Cardiac septum (tissue), 1 donor: ENCODE results near the gene APOBEC3G. TPM values are rescaled to one million over a fixed set of nuclear protein-coding genes. Genes with fewer than 3 reads are reported as not detected.

Experiments
- DNase-seq: peaks from one replicate; pipeline ENCODE4 v3.0.0-alpha.2; 2020; ENCODE audit warnings: low spot score
- intact Hi-C: fragments of 100-400 bp; cut with DNase I; formaldehyde crosslinking; loops from one replicate; pipeline ENCODE4 v1.14.0; 2022
- total RNA-seq: library from RNA; stranded (reverse); fragmentation: NEBNext Ultra II Directional; extraction: Animal tissue kit (Norgen Biotek cat#: 25700); gene quantifications from one replicate; pipeline ENCODE4 v1.2.1, GENCODE V29; 2021
- donor health status: DM: no; HTN: no; CAD: no.

The APOBEC3G gene
- total RNA-seq, 1 donor from 2014 or later = 2.2 TPM

GRCh38 chr22:39088685-39089032, 11.6 kb downstream of the APOBEC3G start:
- intact Hi-C loops = no loop called here
- no peak for DNase-seq

- DNase-seq = no peak
- intact Hi-C loops = no loop called here
These were observed 12.9 kb downstream of the APOBEC3G start for GRCh38 chr22:39089928-39090327.

GRCh38 chr22:39090426-39091064, 13.5 kb downstream of the APOBEC3G start:
- DNase-seq = no peak
- intact Hi-C loops = no loop called here

GRCh38 chr22:39091126-39092081, 14.3 kb downstream of the APOBEC3G start:
- DNase-seq = no peak
- intact Hi-C loops = no loop called here

GRCh38 chr22:39092111-39092862, 15.2 kb downstream of the APOBEC3G start:
- DNase-seq = no peak
- intact Hi-C loops = no loop called here

- DNase-seq = no peak
- intact Hi-C loops = no loop called here
These were observed 17.8 kb downstream of the APOBEC3G start for GRCh38 chr22:39094717-39095389.

GRCh38 chr22:39095971-39096370, 18.9 kb downstream of the APOBEC3G start:
- no peak for DNase-seq

GRCh38 chr22:39097098-39098020, 20.3 kb downstream of the APOBEC3G start, which contains the start of gene APOBEC3H:
APOBEC3H (plus strand) TSS chr22:39097244; CDS start chr22:39100279, 3,035 bp downstream.
- intact Hi-C loops = no loop called here
- DNase-seq = no peak

More at GRCh38 chr22:39095971-39096370, 18.9 kb downstream of the APOBEC3G start:
- intact Hi-C loops = no loop called here

- no peak for DNase-seq
These were observed 21.0 kb downstream of the APOBEC3G start for GRCh38 chr22:39098026-39098425.

GRCh38 chr22:39098576-39098975, 21.5 kb downstream of the APOBEC3G start:
- intact Hi-C loops = no loop called here
- DNase-seq = no peak

More at GRCh38 chr22:39098026-39098425, 21.0 kb downstream of the APOBEC3G start:
- intact Hi-C loops = no loop called here

- DNase-seq = no peak
- intact Hi-C loops = no loop called here
These were observed 24.2 kb downstream of the APOBEC3G start for GRCh38 chr22:39101226-39101625.

- intact Hi-C loops = no loop called here
- no peak for DNase-seq
These were observed 26.4 kb downstream of the APOBEC3G start for GRCh38 chr22:39103431-39103830.

- intact Hi-C loops = no loop called here
- no peak for DNase-seq
These were observed 29.3 kb downstream of the APOBEC3G start for GRCh38 chr22:39106326-39106725.

GRCh38 chr22:39108487-39108886, 31.4 kb downstream of the APOBEC3G start:
- DNase-seq = no peak
- intact Hi-C loops = no loop called here

GRCh38 chr22:39109361-39109760, 32.3 kb downstream of the APOBEC3G start:
- no peak for DNase-seq
- intact Hi-C loops = no loop called here

GRCh38 chr22:39110631-39111561, 33.8 kb downstream of the APOBEC3G start:
- DNase-seq = no peak
- intact Hi-C loops = loop anchor here (10.0 kb wide), 1 partner anchor 176 kb away; no protein-coding TSS in a partner anchor

- intact Hi-C loops = loop anchor here (10.0 kb wide), 1 partner anchor 179 kb away; no protein-coding TSS in a partner anchor
- no peak for DNase-seq
These were observed 37.0 kb downstream of the APOBEC3G start for GRCh38 chr22:39114112-39114511.
